Measurements from ENCODE around the gene SND1. TPM values are rescaled to one million over a fixed set of nuclear protein-coding genes. Genes with fewer than 3 reads are reported as not detected.

The SND1 gene
- total and polyA plus RNA-seq, 10 of the 15 experiments (the other 5 are each of a cell fraction or from before 2014, with no cell fraction given): 52.4 to 270 (median 146) TPM

- Histone ChIP-seq H4K20me1 (ENCODE audit: control insufficient read depth, insufficient read depth) (peaks cover 3% of the 10 kb centered on the region; the same call in 1 of the 2 replicates), H3K9ac (ENCODE audit: control insufficient read depth, insufficient read depth, low read length) (no peak overlapping the region), H3K27ac (ENCODE audit: control insufficient read depth, insufficient read depth) (no peak overlapping the region), H3K79me2 (ENCODE audit: control insufficient read depth, insufficient read depth, low read length) (peaks cover 22% of the 10 kb centered on the region), H3K4me1 (ENCODE audit: control insufficient read depth, insufficient read depth, low read length) (peaks cover 5% of the 10 kb centered on the region; the same call in 1 of the 2 replicates), H3K4me3 (no peak overlapping the region), H2AFZ (ENCODE audit: control insufficient read depth, low read depth, low read length) (no peak overlapping the region), H3K36me3 (ENCODE audit: control insufficient read depth in 2 of 2, insufficient read depth in 2 of 2, low read length in 1 of 2) (peaks cover 1 to 9% of the 10 kb centered on the region in 2 experiments), H3K4me2 (ENCODE audit: control insufficient read depth, insufficient read depth) (no peak overlapping the region), H3K9me3 (replicated peaks; ENCODE audit: control insufficient read depth, insufficient read depth, low read length) (no peaks in the 10 kb centered on the region), H3K27me3 (replicated peaks in 1 of 2; ENCODE audit: control insufficient read depth in 2 of 2, insufficient read depth in 2 of 2, low read length in 1 of 2) (no peaks in the 10 kb centered on the region)
- intact Hi-C loops (cut with micrococcal nuclease; ENCODE audit: unreplicated experiment) (no loop called here), in situ Hi-C loops (cut with MboI) (no loop called here)
- SMC1A ChIA-PET (ENCODE audit: uncharacterized antibody, unreplicated experiment): interaction anchor here (0.8 to 2.6 kb wide), 17 partner anchors 11 to 417 kb away, joined by 3 to 16 read pairs (median 5); no protein-coding TSS in a partner anchor
- TF ChIP-seq NR2C2 (IDR thresholded peaks at IDR 0.05; ENCODE audit: borderline replicate concordance, control insufficient read depth, insufficient read length, low read depth) (no peak), ZZZ3 (IDR thresholded peaks at IDR 0.05; ENCODE audit: control insufficient read depth, insufficient read length, low read depth) (no peak), USF1 (IDR thresholded peaks at IDR 0.05; ENCODE audit: borderline replicate concordance, extremely low read length, insufficient read depth, low read depth, low read length) (no peak), CTCF (IDR thresholded peaks at IDR 0.05 in 2 of 3, conservative IDR thresholded peaks at IDR 0.05 in 1 of 3; ENCODE audit: control insufficient read depth in 2 of 3, extremely low read depth in 1 of 3, insufficient read depth in 1 of 3, low read depth in 3 of 3, low read length in 3 of 3) (peak; percentile 49 to 89 (median 63)), NFYB (IDR thresholded peaks at IDR 0.05; ENCODE audit: insufficient read depth, low read depth, low read length) (no peak), RAD21 (IDR thresholded peaks at IDR 0.05; ENCODE audit: insufficient read depth, low read depth, low read length) (peak; percentile 38), FOS (IDR thresholded peaks at IDR 0.05; ENCODE audit: borderline replicate concordance, extremely low read depth, insufficient read length) (no peak), E2F8 (IDR thresholded peaks at IDR 0.05; ENCODE audit: low read depth, partially characterized antibody) (no peak), PBX3 (IDR thresholded peaks at IDR 0.05; ENCODE audit: insufficient replicate concordance, low read depth, low read length) (no peak), MTA2 (IDR thresholded peaks at IDR 0.05; ENCODE audit: low read depth) (no peak), FOXK2 (IDR thresholded peaks at IDR 0.05) (no peak), ATF7 (IDR thresholded peaks at IDR 0.05; ENCODE audit: low read depth) (no peak), SMC3 (IDR thresholded peaks at IDR 0.05; ENCODE audit: borderline replicate concordance, low read length) (peak; percentile 22; the same call in 1 of the 2 replicates), RAD51 (IDR thresholded peaks at IDR 0.05) (no peak)
- RAD21 ChIA-PET (ENCODE audit: unreplicated experiment): interaction anchor here (0.7 to 2.0 kb wide), 8 partner anchors 12 to 210 kb away, joined by 3 to 9 read pairs (median 4); no protein-coding TSS in a partner anchor
- FAIRE-seq: no peak
- POLR2A ChIA-PET: interaction anchor here (0.7 kb wide), 1 partner anchor 59 kb away, joined by 3 read pairs; no protein-coding TSS in a partner anchor
- CTCF ChIA-PET: interaction anchor here (0.5 to 5.5 kb wide), 41 partner anchors 8 to 418 kb away, joined by 3 to 33 read pairs (median 5); no protein-coding TSS in a partner anchor
- ATAC-seq: peak; percentile 89
- no TSS peak for BruUV-seq (replicated peaks)
- WGBS (ENCODE audit: insufficient coverage, insufficient replicate concordance, low lambda C conversion rate, missing lambda C conversion rate): 87% methylated on average over 5 of the region's 5 CpGs
- no peak for DNase-seq (ENCODE audit: low read depth, low spot score)
Observed at GRCh38 chr7:127792528-127793342, 140.7 kb downstream of the SND1 start.

Data from GM12878 (cell line).